Left kidney (tissue), 2 donors: ENCODE results near the gene CLDN20. TPM values are rescaled to one million over a fixed set of nuclear protein-coding genes. Genes with fewer than 3 reads are reported as not detected.
A peak's percentile ranks its signal among the peaks of the same experiment; 100 is the strongest.
"Not testable (repeated sequence)": the region's sequence is repeated elsewhere in the genome, so short reads cannot be mapped to it uniquely, and the experiment has no call there.

Experiments used
- DNase-seq: peaks from one replicate; pipeline ENCODE4 v3.0.0-alpha.2; 2013
- polyA plus RNA-seq: library from polyadenylated mRNA; unstranded; fragments of 120-200 nt; gene quantifications from one replicate; pipeline ENCODE4 v1.2.1, GENCODE V29; 2013; ENCODE audit not compliant: insufficient read length

Gene CLDN20
- polyA plus RNA-seq, 1 donor = 3.3 TPM

DNA sequence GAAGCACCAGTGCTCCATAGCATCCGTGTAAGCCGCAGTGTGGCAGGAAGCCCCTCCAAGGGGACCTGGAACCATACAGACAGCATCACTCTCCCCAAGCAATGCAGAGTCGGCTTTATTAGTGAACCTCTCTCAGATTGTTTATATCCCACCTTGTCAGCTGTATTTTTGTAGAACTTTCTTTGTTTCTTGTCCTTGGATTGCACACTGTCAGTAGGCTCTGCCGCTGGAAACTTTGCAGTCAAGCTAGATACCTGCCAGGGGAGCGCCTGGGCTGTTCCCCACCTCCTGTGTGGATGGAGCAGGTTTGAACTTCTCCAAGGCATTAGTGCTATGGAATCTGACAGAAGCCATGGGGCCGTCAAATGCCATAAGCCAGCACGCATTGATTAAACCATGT, 18.6 kb upstream of the CLDN20 start:
- no peak for DNase-seq

- no peak for DNase-seq
Measured at GRCh38 chr6:155245831-155246230, 18.0 kb upstream of the CLDN20 start.

DNA sequence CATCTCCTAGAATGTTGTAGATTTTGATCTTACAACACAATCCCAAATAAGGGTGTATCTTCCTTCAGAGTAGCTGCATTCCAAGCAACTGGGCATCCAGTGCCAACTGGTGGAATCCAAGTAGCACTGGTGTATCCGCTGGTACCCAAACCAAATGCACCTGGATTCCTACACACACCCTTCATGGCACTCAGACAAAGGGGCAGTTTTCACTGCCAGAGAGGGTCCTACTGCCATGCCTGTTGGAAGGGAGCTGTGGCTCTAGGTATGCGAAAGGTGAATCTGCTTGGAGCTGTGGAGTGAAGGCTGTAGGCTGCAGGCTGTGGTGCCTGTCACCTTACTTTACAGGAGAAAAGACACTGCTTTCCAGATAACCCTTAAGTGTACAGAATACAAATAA, 17.0 kb upstream of the CLDN20 start:
- DNase-seq = no peak

DNA sequence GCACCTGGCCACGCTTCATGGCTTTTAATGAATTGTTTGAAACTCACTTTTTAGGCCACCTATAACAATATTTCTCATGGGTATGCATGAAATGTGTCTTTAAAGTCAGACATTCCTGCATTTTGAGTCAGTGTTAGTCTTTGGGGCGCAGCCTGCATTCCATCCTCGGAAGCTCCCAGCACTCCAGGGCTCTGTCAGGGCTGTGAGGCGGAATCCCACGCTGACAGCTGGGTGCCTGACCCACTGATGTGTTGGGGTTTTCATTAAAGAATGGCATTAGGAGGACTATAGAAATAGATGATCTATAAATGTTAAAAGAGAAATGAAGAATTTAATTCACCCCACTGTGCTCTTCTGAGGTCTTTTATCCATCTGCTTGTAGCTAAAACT, 16.2 kb upstream of the CLDN20 start:
- no peak for DNase-seq

- peak; percentile 50 for DNase-seq
Measured at GRCh38 chr6:155248008-155249001, 15.5 kb upstream of the CLDN20 start.

DNA sequence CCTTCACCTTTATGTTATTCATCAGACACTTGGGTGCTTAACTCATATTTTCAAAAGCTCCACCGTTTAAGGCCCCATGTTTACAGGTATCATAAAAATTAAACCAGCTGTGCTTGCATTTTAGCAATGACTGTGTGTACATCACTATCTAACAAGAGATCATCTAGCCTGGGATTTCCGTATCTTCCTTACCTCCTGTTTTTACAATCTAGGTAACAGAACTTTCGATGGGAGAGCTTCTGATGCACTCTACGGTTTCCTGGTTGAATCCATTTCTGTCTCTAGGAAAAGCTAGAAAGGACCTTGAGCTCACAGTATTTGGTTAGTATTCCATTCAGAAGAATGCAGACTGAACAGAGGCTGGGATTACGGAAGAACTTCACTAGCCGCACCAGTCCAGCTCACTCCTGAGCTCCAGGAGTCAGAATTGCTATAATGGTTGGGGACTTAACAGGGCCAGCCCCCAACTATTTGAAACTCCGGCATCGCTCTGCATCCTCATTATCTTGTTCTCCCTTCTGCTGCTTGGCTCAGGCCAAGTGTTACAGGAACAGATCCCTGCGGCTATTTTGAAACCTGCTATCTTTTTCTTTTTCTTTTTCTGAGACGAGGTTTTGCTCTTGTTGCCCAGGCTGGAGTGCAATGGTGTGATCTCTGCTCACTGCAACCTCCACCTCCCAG, 13.0 kb upstream of the CLDN20 start:
- no peak for DNase-seq

DNA sequence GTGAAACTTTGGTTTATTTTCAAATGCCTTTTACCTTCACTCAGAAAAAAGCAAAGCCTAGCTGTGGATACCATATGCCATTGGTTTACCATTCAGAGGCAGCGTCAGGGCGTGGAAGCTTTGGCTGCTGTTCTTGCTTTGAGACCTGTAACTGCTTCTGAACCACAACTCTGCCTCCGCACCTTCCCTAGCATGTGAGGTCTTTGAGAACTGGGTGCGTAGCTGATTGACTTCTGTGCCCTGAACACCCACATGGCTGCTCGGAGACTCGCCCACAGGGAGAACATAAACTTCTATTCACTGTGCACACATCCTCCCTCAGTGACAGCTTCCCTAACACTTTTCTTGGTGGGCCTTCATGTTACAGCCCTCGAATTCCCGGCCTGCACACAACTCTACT, 11.2 kb upstream of the CLDN20 start:
- no peak for DNase-seq

GRCh38 chr6:155253337-155253736, 10.5 kb upstream of the CLDN20 start:
- no peak for DNase-seq

DNA sequence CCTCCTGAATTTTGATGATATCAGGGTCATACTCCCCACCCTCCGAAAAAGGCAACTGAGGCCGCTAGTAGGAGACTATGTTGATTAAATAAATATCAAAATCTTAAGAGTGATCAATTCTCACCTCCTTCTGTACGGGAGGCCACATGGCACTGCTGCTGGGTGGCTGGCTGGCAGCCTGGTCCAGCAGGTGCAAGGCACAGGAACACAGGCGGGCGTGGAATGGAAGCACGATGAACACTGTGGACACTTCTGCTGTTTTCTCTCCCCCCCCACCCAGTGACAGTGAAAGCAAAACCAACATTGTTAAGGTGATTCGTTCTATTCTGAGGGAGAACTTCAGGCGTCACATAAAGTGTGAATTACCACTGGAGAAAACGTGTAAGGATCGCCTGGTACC, 9.7 kb upstream of the CLDN20 start:
- DNase-seq = no peak

- no peak for DNase-seq
Measured at GRCh38 chr6:155256122-155256795, 7.6 kb upstream of the CLDN20 start.

DNA sequence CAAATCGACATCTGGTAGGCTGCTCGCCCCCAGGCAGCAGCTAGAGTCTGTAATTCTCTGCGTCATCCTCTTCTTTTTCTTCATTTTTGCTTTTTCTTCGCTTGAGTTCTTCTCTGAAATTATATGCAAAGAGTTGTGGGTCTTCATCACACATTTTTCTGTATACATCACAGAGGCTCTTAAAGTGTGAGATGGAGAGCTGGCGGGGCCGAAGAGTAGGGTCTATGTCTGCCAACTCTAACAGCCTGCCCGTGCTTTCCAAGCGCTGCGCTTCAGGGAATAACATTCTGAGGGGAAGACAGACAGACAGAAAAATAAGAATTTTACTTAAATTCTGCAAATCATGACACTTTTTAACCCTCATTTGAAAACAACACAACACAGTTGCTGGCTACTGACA, 6.0 kb upstream of the CLDN20 start:
- DNase-seq = no peak

GRCh38 chr6:155259204-155259603, 4.6 kb upstream of the CLDN20 start:
- no peak for DNase-seq

DNA sequence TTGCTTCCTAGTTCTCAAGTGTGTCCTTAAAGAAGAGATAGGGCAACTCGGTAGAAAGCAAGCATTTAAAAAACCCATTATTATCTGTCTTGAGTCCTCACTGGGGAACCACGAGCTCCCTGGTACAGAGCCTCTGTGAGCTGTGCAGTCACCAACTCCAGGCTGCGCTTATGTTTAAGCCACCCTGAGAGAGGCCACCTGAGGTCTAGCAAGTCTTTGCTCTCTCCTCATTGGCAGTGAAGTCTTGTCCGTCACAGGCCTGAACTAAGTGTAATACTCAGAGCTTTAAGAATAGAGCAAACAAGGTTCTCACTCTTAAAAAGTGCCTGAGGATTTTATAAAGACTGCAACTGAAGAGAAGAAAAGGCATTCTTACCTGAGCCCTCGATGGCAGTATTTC, 3.9 kb upstream of the CLDN20 start:
- no peak for DNase-seq

DNA sequence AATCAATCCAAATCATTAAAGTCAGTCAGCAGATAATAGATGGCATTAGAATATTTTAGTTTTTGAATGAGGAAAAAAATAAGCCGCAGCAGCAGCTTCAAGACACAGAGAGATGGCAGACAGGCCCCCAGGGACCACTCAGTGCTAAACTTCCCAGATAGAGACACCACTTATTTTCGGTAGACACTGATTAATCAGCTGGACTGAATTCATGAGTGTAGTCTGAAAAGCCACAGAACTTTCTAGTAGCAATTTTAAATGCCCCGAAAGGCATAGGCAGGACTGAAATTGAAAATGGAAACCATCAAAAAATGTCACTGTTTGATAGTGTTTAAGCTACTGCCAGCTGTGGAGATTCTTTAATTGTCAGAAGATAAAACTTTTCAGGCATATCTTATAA, 3.1 kb upstream of the CLDN20 start:
- DNase-seq = no peak

- no peak for DNase-seq
Measured at GRCh38 chr6:155261111-155261900, 2.5 kb upstream of the CLDN20 start.

DNA sequence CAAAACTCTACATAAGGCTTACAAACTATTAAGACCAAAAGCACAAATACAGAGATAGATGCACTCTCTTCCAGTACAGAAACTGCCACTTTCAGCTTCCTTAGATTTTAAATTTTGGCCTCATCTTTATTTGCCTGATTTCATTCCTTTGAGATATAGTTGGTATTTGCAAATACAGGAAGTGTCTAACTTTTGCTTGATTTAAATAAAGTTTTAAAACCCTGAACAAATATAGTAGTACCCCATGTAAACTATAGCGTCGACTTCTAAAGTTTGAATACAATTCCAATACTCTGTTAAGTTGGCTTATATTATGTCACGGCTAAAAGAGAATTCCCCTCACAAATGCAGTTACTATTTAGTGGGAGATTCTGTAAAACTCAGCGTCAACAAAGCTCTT, 1.2 kb upstream of the CLDN20 start:
- no peak for DNase-seq

- DNase-seq = no peak
Measured at GRCh38 chr6:155264693-155265320, 994 bp downstream of the CLDN20 start.

GRCh38 chr6:155265843-155266535, 2.2 kb downstream of the CLDN20 start:
- DNase-seq = no peak

DNA sequence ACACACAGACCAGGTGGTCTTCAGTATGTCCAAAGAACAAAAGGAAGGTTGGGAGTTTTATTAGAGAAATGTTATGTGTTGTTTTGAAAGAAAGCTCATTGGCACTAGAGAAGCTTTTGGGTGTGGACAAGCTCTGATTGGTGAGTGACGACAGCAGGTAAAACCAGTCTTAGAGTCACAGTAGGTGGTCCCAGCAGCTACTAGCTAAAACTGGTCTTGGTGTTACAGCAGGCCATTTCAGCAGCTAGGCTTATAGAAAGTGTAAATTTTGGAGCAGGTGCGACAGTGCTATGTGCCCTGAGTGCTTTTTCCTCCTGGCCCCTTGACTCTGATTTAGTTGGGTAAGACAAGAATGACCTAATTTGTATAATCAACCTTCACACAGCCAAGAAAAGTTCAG, 3.6 kb downstream of the CLDN20 start:
- no peak for DNase-seq

DNA sequence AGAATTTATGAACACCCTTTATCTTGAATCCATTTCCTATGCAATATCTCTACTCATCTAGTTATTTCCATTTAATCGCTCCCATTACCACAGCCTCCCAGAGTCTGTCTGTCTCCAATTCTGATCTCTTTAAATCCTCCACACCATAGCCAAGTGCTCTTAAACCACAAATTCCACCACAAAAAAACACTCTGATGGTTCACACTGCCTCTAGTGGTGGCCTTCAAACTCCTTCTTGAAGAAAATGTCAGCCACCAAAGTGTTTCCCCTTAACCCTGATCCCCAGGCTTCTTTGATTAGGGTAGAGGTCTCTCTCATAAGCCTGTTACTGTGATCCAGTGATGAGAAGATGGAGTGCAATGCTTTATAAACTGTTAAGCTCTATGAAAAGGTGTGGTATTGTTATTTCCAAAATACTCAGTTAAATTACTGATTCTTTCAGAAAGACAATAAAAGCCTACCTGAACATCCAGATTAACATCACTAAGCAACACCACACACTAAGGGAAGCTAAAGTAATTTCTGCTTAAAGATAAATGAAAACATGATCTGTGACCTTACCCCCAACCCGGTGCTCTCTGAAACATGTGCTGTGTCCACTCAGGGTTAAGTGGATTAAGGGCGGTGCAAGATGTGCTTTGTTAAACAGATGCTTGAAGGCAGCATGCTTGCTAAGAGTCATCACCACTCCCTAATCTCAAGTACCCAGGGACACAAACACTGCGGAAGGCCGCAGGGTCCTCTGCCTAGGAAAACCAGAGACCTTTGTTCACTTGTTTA, 4.5 kb downstream of the CLDN20 start:
- not testable (repeated sequence) for DNase-seq
